ENCODE results near the gene PRPS1.

DNA sequence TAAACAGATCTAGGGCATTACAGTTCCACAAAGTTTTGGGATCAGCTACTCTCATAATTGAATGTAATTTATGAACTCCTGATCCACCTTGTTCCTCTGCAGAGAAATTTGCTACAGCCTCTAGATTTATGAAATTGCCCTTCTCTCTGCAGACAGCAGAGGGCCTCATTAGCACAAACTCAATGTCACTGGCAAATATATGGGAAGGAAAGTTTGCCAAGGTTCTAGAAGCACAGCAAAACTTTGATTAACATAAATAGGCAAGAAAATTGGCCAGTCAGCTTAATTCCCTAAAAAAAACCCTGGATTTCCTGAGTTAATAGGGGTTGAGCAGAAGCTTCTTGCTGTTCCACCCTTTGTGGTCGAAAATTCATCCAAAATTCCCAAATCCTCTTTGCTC is 31.5 kb downstream of the PRPS1 start:
- TF ChIP-seq, protein P1, sequence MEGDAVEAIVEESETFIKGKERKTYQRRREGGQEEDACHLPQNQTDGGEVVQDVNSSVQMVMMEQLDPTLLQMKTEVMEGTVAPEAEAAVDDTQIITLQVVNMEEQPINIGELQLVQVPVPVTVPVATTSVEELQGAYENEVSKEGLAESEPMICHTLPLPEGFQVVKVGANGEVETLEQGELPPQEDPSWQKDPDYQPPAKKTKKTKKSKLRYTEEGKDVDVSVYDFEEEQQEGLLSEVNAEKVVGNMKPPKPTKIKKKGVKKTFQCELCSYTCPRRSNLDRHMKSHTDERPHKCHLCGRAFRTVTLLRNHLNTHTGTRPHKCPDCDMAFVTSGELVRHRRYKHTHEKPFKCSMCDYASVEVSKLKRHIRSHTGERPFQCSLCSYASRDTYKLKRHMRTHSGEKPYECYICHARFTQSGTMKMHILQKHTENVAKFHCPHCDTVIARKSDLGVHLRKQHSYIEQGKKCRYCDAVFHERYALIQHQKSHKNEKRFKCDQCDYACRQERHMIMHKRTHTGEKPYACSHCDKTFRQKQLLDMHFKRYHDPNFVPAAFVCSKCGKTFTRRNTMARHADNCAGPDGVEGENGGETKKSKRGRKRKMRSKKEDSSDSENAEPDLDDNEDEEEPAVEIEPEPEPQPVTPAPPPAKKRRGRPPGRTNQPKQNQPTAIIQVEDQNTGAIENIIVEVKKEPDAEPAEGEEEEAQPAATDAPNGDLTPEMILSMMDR (IDR thresholded peaks at IDR 0.05): peak; percentile 43 to 49
- TF ChIP-seq POLR2A (IDR thresholded peaks at IDR 0.05) (no peak), POLR2AphosphoS5 (IDR thresholded peaks at IDR 0.05) (no peak), EP300 (IDR thresholded peaks at IDR 0.05) (no peak)

All from suprapubic skin (tissue), 4 donors.